Thoracic aorta (tissue), 2 donors: ENCODE results near the gene CDC7. TPM values are rescaled to one million over a fixed set of nuclear protein-coding genes. Genes with fewer than 3 reads are reported as not detected.

Experiments
- ATAC-seq: fragments of 150-250 bp; one replicate; pipeline ENCODE4 v1.8.0; 2017; ENCODE audit warnings: low read depth; ENCODE audit not compliant: insufficient number of reproducible peaks, low FRiP score
- DNase-seq: peaks from one replicate; pipeline ENCODE4 v3.0.0-alpha.2; 2020; ENCODE audit warnings: low spot score
- H3K27ac ChIP-seq, 2 donors: fragments of 200-600 bp; sonication (generic); 1 replicate in 1 of 2; 2 replicates in 1 of 2; pipeline ENCODE4 v1.5.1; 2016; ENCODE audit warnings: mild to moderate bottlenecking in 2 of 2, moderate library complexity in 2 of 2
- H3K27me3 ChIP-seq: fragments of 200-600 bp; sonication (generic); replicated peaks from 2 replicates; pipeline ENCODE4 v1.6.0; 2016; ENCODE audit warnings: mild to moderate bottlenecking; ENCODE audit not compliant: insufficient read depth
- H3K36me3 ChIP-seq: fragments of 200-600 bp; sonication (generic); one replicate; pipeline ENCODE4 v1.5.1; 2016
- H3K4me1 ChIP-seq, 2 donors: fragments of 200-600 bp; sonication (generic); 1 replicate in 1 of 2; 2 replicates in 1 of 2; pipeline versions ENCODE4 v1.5.1 to v1.6.0; 2016; ENCODE audit warnings: low read depth in 2 of 2, mild to moderate bottlenecking in 1 of 2; ENCODE audit not compliant: control insufficient read depth in 1 of 2
- H3K4me3 ChIP-seq: fragments of 200-600 bp; sonication (generic); 2 replicates; pipeline ENCODE4 v1.5.1; 2016; ENCODE audit warnings: mild to moderate bottlenecking
- H3K9me3 ChIP-seq: fragments of 200-600 bp; sonication (generic); 2 replicates; pipeline ENCODE4 v1.5.1; 2016
- total RNA-seq, 2 donors: library from RNA; depleted of rRNA; stranded (reverse); fragments of >200 nt; gene quantifications; one replicate each; pipeline versions ENCODE4 v1.1.0 to v1.2.3, GENCODE V29; 2016
- TF ChIP-seq, protein P1 (sequence below): fragments of 200-600 bp; sonication (generic); IDR thresholded peaks from one replicate; pipeline ENCODE4 v1.5.1; 2019; ENCODE audit warnings: antibody characterized with exemption

CDC7 gene
- total RNA-seq, 2 donors from 2014 or later, result 0.14 to 2.1 TPM

DNA sequence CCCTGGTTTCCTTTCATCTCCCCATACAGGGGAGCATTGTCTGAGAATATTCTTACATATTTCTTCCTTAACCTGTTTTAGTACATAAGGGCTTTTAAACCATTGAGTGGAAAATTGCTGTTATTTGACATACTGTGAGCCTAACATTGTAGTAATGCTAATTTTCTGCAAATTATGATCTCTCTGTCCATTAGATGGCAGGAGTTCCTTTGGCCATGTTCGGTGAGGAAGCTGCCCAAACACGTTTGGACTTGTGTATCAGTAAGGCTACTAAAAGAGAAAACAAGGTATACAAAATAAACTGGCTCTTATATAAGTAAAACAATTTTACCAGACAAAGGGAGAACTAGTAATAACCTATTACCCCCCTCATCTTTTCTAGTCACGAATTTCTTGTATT lies 29.2 kb downstream of the CDC7 start:
- ATAC-seq, result no peak
- Histone ChIP-seq H3K27ac (no peak overlapping the region), H3K4me1 (no peaks in the 10 kb centered on the region), H3K4me3 (no peak overlapping the region), H3K36me3 (no peaks in the 10 kb centered on the region), H3K27me3 (no peaks in the 10 kb centered on the region), H3K9me3 (no peaks in the 10 kb centered on the region)
- TF ChIP-seq, protein P1, sequence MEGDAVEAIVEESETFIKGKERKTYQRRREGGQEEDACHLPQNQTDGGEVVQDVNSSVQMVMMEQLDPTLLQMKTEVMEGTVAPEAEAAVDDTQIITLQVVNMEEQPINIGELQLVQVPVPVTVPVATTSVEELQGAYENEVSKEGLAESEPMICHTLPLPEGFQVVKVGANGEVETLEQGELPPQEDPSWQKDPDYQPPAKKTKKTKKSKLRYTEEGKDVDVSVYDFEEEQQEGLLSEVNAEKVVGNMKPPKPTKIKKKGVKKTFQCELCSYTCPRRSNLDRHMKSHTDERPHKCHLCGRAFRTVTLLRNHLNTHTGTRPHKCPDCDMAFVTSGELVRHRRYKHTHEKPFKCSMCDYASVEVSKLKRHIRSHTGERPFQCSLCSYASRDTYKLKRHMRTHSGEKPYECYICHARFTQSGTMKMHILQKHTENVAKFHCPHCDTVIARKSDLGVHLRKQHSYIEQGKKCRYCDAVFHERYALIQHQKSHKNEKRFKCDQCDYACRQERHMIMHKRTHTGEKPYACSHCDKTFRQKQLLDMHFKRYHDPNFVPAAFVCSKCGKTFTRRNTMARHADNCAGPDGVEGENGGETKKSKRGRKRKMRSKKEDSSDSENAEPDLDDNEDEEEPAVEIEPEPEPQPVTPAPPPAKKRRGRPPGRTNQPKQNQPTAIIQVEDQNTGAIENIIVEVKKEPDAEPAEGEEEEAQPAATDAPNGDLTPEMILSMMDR, result no peak
- DNase-seq, result no peak

DNA sequence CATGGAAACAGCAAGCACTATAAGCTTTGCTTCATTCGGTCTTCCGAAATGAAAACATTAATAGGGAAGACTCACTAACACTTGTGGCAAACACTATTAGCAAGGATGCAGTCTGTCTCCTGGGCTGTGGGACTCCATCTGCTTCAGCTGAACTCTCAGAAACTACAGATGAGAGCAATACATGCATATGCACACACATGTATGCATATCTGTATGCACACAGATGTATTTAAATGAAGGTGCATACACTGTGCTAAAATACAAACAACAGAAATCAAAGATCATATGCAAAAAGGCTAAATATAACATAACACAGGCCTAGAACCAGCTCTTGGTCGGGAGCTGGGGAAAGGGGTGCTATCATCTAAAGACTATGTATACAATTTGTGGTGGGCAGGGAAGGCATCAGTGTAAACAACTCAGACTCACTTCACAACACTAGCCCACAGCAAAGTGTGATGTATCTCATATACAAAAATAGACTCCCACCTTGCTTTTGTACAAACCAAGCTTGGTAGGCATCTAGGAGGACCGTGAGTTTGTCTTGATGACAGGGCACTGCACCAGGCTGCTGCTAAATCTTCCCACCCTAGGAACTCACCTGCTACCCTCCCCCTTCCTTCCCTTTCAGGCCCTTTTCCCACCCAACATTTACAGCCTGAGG lies 32.8 kb downstream of the CDC7 start:
- no peaks in the 10 kb centered on the region for H3K9me3 ChIP-seq
- TF ChIP-seq, protein P1, result no peak

DNA sequence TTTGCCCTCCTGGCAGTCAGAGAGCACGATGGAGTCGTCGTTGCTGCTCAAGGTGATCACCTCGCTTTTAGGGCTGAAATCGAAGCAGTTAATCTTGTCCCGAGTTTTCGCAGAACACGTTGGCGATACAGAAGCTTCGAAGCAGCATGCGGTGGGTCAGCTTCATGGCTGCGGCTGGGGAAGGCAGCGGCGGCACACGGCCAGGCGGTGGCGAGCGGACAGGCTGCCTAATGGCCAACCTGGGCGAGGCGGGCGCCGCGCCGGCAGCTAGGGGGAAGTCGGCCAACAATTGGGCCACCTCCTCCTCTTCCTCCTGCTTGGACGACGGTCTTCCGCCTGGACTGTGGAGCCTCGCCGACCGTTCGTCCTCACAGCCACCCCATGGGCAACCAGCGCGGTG lies 34.8 kb downstream of the CDC7 start:
- ATAC-seq (no peak), DNase-seq (no peak)
- no peak overlapping the region for H3K4me3 ChIP-seq
- no peaks in the 10 kb centered on the region for H3K4me1 ChIP-seq
- no peaks in the 10 kb centered on the region for H3K9me3 ChIP-seq
- H3K27ac ChIP-seq, result no peak overlapping the region
- no peaks in the 10 kb centered on the region for H3K36me3 ChIP-seq
- no peaks in the 10 kb centered on the region for H3K27me3 ChIP-seq
- TF ChIP-seq, protein P1, result no peak

More for the DNA sequence above, 32.8 kb downstream of the CDC7 start:
- H3K27ac ChIP-seq, result no peak overlapping the region
- no peaks in the 10 kb centered on the region for H3K36me3 ChIP-seq
- H3K4me3 ChIP-seq, result no peak overlapping the region
- H3K27me3 ChIP-seq, result no peaks in the 10 kb centered on the region
- DNase-seq (no peak), ATAC-seq (no peak)
- no peaks in the 10 kb centered on the region for H3K4me1 ChIP-seq

DNA sequence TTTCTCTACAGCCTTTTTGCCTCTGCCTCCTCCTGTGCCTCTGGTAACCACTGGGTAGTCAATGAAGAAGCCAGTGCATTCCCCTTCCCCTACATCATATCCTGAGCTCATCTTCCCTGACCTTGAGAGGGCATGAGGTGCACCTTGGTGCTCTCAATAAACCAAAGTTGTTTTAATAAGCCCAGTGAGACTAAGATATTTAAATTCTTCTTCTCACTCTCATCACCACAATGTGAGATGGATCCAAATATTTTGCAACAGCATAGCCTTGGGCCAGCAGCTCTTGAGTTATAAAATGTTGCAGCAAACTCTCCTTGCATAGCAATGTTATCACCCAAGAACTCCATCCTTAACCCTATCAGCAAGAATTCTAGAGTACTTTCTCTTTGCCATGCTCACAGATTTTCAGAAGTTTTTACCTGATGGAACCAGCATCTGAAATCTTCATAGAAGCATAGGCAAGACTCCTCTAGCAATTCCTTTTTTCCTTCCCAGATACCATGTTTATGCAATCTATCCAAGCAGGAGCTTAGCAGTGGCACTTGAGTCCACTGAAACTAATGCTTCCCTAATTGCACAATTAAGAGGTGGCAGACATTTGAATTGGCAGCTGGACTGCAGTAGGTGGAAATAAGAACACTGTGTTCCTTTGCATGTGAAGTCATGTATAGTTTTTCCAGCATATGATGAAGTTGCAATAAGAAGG lies 36.8 kb downstream of the CDC7 start:
- DNase-seq (no peak), ATAC-seq (no peak)
- TF ChIP-seq, protein P1, result no peak
- H3K36me3 ChIP-seq, result no peaks in the 10 kb centered on the region
- no peak overlapping the region for H3K4me3 ChIP-seq
- H3K27me3 ChIP-seq, result no peaks in the 10 kb centered on the region
- H3K9me3 ChIP-seq, result no peaks in the 10 kb centered on the region
- no peak overlapping the region for H3K27ac ChIP-seq
- no peaks in the 10 kb centered on the region for H3K4me1 ChIP-seq

DNA sequence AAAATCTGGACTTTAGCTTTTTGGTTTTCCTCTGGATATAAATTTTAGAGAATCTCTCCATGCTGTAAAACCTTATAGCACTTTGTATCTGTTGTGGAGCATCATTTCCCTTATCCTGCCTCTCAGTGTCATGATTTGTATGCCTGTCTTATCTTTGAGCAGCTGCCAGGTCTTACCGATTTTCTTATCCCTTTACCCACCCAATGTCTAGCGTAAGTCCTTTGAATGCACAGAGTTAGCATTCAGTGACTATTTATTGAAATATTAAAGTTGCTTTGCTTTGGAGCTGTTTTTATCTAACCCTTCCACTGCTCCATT lies 37.3 kb downstream of the CDC7 start:
- H3K4me3 ChIP-seq, result no peak overlapping the region
- H3K27me3 ChIP-seq, result no peaks in the 10 kb centered on the region
- TF ChIP-seq, protein P1, result no peak
- no peak overlapping the region for H3K27ac ChIP-seq
- H3K36me3 ChIP-seq, result no peaks in the 10 kb centered on the region
- H3K9me3 ChIP-seq, result no peaks in the 10 kb centered on the region
- ATAC-seq (no peak), DNase-seq (no peak)
- no peaks in the 10 kb centered on the region for H3K4me1 ChIP-seq
